ENCODE measurements around the gene OR51G1. TPM values are rescaled to one million over a fixed set of nuclear protein-coding genes. Genes with fewer than 3 reads are reported as not detected.
"Not testable (repeated sequence)": the region's sequence is repeated elsewhere in the genome, so short reads cannot be mapped to it uniquely, and the experiment has no call there.

Gene OR51G1, protein sequence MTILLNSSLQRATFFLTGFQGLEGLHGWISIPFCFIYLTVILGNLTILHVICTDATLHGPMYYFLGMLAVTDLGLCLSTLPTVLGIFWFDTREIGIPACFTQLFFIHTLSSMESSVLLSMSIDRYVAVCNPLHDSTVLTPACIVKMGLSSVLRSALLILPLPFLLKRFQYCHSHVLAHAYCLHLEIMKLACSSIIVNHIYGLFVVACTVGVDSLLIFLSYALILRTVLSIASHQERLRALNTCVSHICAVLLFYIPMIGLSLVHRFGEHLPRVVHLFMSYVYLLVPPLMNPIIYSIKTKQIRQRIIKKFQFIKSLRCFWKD
- total RNA-seq (not detected), polyA plus RNA-seq (not detected), total RNA-seq (0 reads per million in 6 experiments)

DNA sequence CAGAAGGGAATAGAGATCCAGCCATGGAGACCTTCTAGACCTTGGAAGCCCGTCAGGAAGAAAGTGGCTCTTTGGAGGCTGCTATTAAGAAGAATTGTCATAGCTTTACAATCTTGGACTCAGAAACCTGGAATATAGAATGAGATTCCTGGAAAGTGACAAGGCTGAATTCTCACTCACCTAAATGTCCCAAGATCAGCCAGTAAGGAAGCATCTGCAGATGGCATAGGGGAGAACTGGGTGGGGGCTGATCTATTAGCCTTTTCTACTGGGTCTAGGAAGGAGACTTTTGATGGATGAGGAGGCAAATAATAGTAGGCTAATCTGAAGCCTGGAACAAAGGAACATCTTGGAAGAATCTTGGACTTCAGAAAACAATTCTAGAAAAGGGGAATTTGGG is at the start of gene OR51G1:
OR51G1 (minus strand) TSS at position 101 of the 400 bp plus-strand sequence; CDS start at position 101, 0 bp downstream.
- no peak for ATAC-seq
- no peak within 1 kb of the TSS for H3K4me3 Mint-ChIP-seq
- peaks cover 0 to 2% (median 0%) of the 10 kb centered on the region in 4 donors for H3K4me1 Mint-ChIP-seq
- no peak within 1 kb of the TSS for H3K27ac Mint-ChIP-seq
- POLR2A ChIA-PET = no interaction called here
- H3K36me3 Mint-ChIP-seq = no peaks in the 10 kb centered on the region
- H3K27me3 Mint-ChIP-seq = peaks cover 0 to 20% (median 9%) of the 10 kb centered on the region in 5 donors
- no peak for DNase-seq
- H3K9me3 Mint-ChIP-seq = peaks cover 0 to 9% (median 0%) of the 10 kb centered on the region in 9 donors

DNA sequence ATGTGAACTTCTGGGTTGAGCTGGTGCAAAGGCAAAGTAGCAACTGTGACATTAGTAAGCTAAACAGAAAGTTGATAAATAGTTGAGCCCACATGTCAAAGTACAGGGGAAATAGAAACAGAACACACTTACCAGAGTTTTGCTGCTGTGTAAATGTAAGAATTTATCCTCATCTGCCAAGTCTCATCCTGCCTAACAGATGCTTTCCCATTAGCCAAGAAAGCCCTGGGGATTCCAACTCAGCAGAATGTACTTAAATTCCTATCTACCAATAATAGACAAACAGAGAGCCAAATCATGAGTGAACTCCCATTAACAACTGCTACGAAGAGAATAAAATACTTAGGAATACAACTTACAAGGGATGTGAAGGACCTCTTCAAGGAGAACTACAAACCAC is 38.7 kb upstream of the OR51G1 start:
- no peak for ATAC-seq
- Mint-ChIP-seq H3K27ac (no peak overlapping the region), H3K4me1 (no peaks in the 10 kb centered on the region), H3K9me3 (peaks cover 0 to 16% (median 0%) of the 10 kb centered on the region in 9 donors), H3K36me3 (no peaks in the 10 kb centered on the region), H3K27me3 (peaks cover 0 to 14% (median 5%) of the 10 kb centered on the region in 5 donors), H3K4me3 (no peak overlapping the region)
- POLR2A ChIA-PET = no interaction called here
- no peak for DNase-seq

DNA sequence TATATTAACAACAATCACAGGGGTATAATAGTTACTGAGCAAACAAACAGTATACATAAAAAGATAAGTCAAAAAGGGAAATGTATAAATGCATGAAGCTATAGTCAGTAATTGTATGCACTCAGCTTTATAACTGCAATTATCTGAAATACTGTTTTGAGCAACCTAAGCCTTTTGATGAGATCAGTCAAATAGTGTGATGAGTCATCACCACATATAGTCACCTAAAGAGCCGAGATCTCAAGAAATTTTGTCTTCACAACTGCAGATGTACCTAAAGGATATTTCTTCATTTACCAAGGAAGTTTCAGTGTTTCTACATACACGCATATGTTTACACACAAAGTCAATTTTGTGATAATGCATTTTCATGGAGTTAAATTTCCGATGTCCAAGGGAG is 36.7 kb upstream of the OR51G1 start:
- ATAC-seq = no peak
- Mint-ChIP-seq H3K27ac (no peak overlapping the region), H3K36me3 (no peaks in the 10 kb centered on the region), H3K4me1 (no peaks in the 10 kb centered on the region), H3K27me3 (peaks cover 0 to 10% (median 4%) of the 10 kb centered on the region in 5 donors), H3K4me3 (no peak overlapping the region), H3K9me3 (peaks cover 0 to 16% (median 0%) of the 10 kb centered on the region in 9 donors)
- DNase-seq = no peak
- POLR2A ChIA-PET = no interaction called here

DNA sequence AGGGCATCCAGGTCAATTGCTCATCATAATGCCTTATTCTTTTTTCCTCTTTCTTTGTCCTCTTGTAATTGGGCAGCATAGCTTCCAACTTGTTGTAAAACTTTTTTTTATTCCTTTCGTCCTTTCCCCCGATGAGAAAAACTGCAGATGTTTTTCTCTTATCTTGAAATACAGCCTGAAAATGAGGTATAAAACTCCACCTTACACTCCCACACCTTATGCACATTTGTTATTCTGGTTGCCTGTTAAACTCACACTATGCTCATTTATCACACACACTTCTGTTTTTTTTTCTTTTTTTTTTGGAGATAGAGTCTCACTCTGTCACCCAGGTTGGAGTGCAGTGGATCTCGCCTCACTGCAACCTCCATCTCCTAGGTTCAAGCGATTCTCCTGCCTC is 33.3 kb upstream of the OR51G1 start:
- Mint-ChIP-seq H3K27ac (no peak overlapping the region), H3K4me3 (no peak overlapping the region), H3K4me1 (no peaks in the 10 kb centered on the region), H3K9me3 (peaks cover 0 to 11% (median 0%) of the 10 kb centered on the region in 9 donors), H3K27me3 (peaks cover 0 to 9% (median 2%) of the 10 kb centered on the region in 5 donors), H3K36me3 (no peaks in the 10 kb centered on the region)
- POLR2A ChIA-PET = no interaction called here
- DNase-seq = no peak
- no peak for ATAC-seq

DNA sequence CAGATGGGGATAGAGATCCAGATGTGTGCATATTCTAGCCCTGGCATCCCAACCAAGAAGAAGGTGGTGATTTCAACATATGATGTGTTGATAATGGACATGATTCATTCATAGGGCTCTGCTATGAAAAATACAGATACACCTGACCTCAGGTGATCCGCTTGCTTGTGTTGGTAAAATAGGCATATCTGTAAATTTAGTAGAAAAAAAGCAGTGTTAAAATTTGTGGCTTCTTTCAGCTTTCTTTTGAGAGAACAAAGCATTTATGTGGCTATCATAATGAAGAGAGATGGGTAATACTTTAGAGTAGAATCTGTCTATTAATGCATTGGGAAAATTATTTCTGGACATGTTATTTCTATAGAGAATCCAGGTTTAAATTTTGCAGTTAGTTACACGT is 31.5 kb upstream of the OR51G1 start, which contains the start of gene OR51A2:
OR51A2 (minus strand) TSS at position 101 of the 400 bp plus-strand sequence; CDS start at position 101, 0 bp downstream.
- POLR2A ChIA-PET, H3K9me3 Mint-ChIP-seq, H3K4me3 Mint-ChIP-seq, H3K4me1 Mint-ChIP-seq, H3K36me3 Mint-ChIP-seq, ATAC-seq, DNase-seq, H3K27ac Mint-ChIP-seq, H3K27me3 Mint-ChIP-seq: not testable (repeated sequence)

DNA sequence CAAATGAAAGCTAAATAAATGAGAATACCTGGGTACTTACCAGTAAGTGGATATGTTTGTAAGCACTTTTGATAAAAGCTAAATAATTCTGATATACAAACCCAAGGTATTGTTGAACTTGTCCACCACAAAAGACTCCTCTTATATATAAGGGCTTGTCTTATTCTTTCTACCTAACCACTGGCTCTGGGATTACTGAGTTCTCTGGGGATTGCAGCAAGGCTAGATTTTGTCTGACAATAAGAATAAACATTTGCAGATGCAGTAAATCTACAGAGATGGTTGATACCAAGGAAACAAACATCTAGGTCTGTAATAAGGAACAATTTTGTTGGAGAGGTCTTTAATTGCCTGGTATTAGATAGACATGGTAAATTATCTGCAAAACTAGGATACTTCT is 23.4 kb upstream of the OR51G1 start, which contains the start of gene OR51A4:
OR51A4 (minus strand) TSS at position 101 of the 400 bp plus-strand sequence. CDS start 505 bp downstream, outside the sequence.
- H3K27ac Mint-ChIP-seq = no peak within 1 kb of the TSS
- H3K27me3 Mint-ChIP-seq = peaks cover 0 to 11% (median 2%) of the 10 kb centered on the region in 5 donors
- no peak for DNase-seq
- no peaks in the 10 kb centered on the region for H3K9me3 Mint-ChIP-seq
- POLR2A ChIA-PET = no interaction called here
- H3K4me3 Mint-ChIP-seq = no peak within 1 kb of the TSS
- no peak for ATAC-seq
- H3K36me3 Mint-ChIP-seq = no peaks in the 10 kb centered on the region
- no peaks in the 10 kb centered on the region for H3K4me1 Mint-ChIP-seq

DNA sequence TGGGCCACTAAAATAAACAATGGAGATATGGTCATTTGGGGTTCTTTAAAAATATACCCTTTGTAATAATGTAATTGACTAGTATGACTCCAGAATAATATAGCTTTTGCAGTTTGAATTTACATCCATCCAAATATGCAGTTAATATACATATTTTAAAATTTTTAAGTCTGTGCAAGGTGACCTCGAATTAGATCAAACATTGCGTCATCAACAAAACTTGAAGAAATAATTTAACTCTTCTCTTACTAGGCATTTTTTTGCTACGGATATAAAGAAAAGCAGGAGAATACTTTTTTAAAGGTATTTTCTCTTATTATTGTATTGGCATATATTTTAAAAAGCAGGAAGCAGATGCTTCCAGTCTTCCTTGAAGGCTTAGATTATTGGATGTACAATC is 12.6 kb upstream of the OR51G1 start:
- Mint-ChIP-seq H3K4me1 (no peaks in the 10 kb centered on the region), H3K27me3 (peaks cover 0 to 9% (median 2%) of the 10 kb centered on the region in 5 donors), H3K36me3 (no peaks in the 10 kb centered on the region), H3K4me3 (no peak overlapping the region), H3K9me3 (peaks cover 0 to 6% (median 0%) of the 10 kb centered on the region in 9 donors), H3K27ac (no peak overlapping the region)
- POLR2A ChIA-PET = no interaction called here
- ATAC-seq (no peak), DNase-seq (no peak)

DNA sequence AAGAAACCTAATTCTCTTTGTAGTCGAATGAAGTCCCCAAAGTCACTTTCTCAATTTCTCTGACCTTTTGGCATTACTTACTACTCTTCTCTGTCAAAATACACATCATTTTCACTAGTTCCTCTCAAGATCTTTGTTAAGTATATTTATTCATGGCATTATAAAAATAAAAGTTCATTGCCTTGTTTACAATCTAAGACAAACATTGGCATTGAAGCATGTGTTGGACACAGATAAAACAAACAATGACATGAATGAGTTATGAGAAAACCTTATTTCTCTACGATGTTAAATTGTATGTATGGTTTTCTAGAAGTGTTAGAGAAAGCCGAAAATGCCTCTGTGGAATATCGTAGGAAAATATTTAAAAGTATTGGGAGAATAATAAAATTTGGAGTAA is 8.6 kb upstream of the OR51G1 start:
- peaks cover 0 to 6% (median 0%) of the 10 kb centered on the region in 9 donors for H3K9me3 Mint-ChIP-seq
- POLR2A ChIA-PET = no interaction called here

DNA sequence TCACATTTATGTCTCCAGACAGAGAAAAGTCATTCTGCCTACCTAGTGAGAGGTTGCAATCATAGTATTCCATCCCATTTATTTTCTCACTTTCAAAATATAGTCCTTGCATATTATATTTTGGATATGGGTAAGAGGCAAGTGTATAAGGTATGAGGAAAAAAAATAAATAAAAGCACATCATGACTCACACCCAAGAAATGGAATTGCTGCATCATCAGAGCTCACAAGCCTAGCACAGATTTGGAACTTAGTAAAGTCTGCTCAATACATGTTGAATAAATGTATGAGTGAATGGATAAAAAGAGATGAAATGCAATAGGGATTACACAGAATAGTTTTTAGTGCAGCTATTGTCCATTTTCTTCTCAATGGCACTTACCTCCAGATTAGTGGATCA is 2.5 kb upstream of the OR51G1 start:
- Mint-ChIP-seq H3K27me3 (peaks cover 0 to 18% (median 9%) of the 10 kb centered on the region in 5 donors), H3K4me1 (peaks cover 0 to 2% (median 0%) of the 10 kb centered on the region in 4 donors), H3K27ac (no peak overlapping the region), H3K9me3 (peaks cover 0 to 9% (median 0%) of the 10 kb centered on the region in 9 donors), H3K36me3 (no peaks in the 10 kb centered on the region), H3K4me3 (no peak overlapping the region)
- ATAC-seq (no peak), DNase-seq (no peak)
- POLR2A ChIA-PET = no interaction called here

More for the DNA sequence above, 8.6 kb upstream of the OR51G1 start:
- peaks cover 0 to 6% (median 0%) of the 10 kb centered on the region in 5 donors for H3K27me3 Mint-ChIP-seq
- H3K27ac Mint-ChIP-seq = no peak overlapping the region
- no peaks in the 10 kb centered on the region for H3K4me1 Mint-ChIP-seq
- DNase-seq = no peak
- ATAC-seq = no peak
- no peaks in the 10 kb centered on the region for H3K36me3 Mint-ChIP-seq
- no peak overlapping the region for H3K4me3 Mint-ChIP-seq

DNA sequence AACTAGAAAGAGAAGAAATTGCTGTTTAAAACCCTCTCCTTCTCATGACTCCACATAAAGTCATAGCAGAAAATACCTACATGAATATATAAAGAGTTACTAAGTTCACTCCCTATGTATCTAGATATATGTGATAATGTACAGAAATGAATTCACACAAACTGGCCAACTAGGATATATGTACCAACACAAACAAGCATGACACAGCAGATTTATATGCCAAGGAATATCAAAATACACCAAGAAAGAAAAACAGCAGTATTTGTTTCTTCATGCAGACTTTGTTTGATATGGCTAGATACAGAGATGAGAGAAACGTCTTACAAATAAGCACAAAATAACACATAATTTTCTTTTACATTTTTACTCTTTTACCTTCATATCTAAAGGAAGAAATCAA is 1.8 kb downstream of the OR51G1 start:
- peaks cover 0 to 9% (median 0%) of the 10 kb centered on the region in 9 donors for H3K9me3 Mint-ChIP-seq
- H3K36me3 Mint-ChIP-seq = no peaks in the 10 kb centered on the region
- no peak for DNase-seq
- H3K4me1 Mint-ChIP-seq = peaks cover 0 to 2% (median 0%) of the 10 kb centered on the region in 4 donors
- peaks cover 0 to 20% (median 9%) of the 10 kb centered on the region in 5 donors for H3K27me3 Mint-ChIP-seq
- POLR2A ChIA-PET = no interaction called here
- no peak overlapping the region for H3K4me3 Mint-ChIP-seq
- H3K27ac Mint-ChIP-seq = no peak overlapping the region
- ATAC-seq = no peak

DNA sequence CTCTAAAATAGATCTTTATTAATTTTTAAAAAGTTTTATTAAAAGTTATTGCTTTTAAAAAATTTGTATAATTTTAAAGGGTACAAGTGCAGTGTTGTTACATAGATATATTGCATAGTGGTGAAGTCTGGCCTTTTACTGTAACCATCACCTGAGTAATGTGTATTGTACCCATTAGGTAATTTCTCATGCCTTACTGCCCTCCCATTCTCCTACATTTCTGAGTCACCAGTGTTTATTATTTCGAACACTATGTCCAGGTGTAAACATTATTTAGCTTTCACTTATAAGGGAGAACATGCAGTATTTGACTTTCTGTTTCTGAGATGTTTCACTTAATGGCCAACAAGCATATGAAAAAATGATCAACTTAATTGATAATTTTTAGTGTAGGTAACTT is 2.3 kb downstream of the OR51G1 start:
- Mint-ChIP-seq H3K27me3 (peaks cover 0 to 20% (median 10%) of the 10 kb centered on the region in 5 donors), H3K4me1 (peaks cover 0 to 2% (median 0%) of the 10 kb centered on the region in 4 donors)
- POLR2A ChIA-PET = no interaction called here

DNA sequence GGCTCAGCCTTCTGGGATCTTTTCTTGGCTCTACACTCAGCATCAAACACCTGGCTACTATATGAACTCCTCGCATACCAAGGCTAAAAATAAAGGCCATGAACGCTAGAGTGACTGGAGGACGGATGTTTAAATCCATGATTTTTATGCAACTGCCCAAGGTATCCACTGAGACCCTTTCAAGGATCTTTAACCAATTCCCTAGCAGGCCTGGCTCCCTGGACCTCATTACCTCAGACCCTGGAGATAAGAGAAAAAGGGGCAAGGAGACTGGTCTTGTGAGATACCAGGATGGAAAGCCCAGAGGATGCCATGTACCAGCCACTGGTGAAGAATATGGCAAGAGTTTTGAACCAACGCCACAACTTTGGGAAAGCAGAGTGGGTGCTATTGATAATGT is 4.9 kb downstream of the OR51G1 start, which contains the start of gene OR51G2:
OR51G2 (minus strand) TSS at position 101 of the 400 bp plus-strand sequence. CDS start 3,687 bp downstream, outside the sequence.
- Mint-ChIP-seq H3K4me1 (no peaks in the 10 kb centered on the region), H3K27me3 (peaks cover 0 to 26% (median 9%) of the 10 kb centered on the region in 5 donors), H3K27ac (no peak within 1 kb of the TSS), H3K4me3 (no peak within 1 kb of the TSS), H3K36me3 (peaks cover 0 to 3% (median 0%) of the 10 kb centered on the region in 3 donors), H3K9me3 (peaks cover 0 to 9% (median 0%) of the 10 kb centered on the region in 9 donors)
- POLR2A ChIA-PET = no interaction called here
- no peak for ATAC-seq
- no peak for DNase-seq

More for the DNA sequence above, 2.3 kb downstream of the OR51G1 start:
- H3K4me3 Mint-ChIP-seq = no peak overlapping the region
- no peak for DNase-seq
- no peak overlapping the region for H3K27ac Mint-ChIP-seq
- no peak for ATAC-seq
- H3K36me3 Mint-ChIP-seq = no peaks in the 10 kb centered on the region
- H3K9me3 Mint-ChIP-seq = peaks cover 0 to 9% (median 0%) of the 10 kb centered on the region in 9 donors

DNA sequence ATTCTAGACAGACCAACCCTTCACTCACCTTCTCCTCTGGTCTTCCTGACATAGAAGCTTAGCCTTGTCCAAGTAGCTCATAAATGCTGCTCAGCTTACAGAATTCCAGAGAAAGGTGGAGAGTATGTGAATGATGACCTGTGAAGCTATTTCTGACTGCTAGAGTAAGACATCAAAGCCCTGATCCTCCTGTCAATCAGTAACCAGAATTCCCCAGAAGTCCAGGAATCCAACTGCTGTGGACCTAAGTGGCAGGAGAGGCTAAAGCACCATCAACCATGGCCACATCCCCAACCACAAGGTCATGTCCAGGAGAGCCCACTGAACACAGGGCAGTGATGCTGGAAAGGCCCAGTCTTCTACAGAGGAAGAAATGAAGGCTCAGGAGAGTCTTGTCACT is 7.6 kb downstream of the OR51G1 start:
- peaks cover 2 to 29% (median 6%) of the 10 kb centered on the region in 5 donors for H3K27me3 Mint-ChIP-seq

More for the DNA sequence above, 7.6 kb downstream of the OR51G1 start:
- Mint-ChIP-seq H3K9me3 (no peaks in the 10 kb centered on the region), H3K4me3 (no peak overlapping the region), H3K36me3 (peaks cover 0 to 3% (median 0%) of the 10 kb centered on the region in 3 donors), H3K27ac (no peak overlapping the region), H3K4me1 (no peaks in the 10 kb centered on the region)
- ATAC-seq = no peak
- DNase-seq = no peak
- POLR2A ChIA-PET = no interaction called here
